Naive thymus-derived CD4-positive, alpha-beta T cell (primary cell): ENCODE data around the gene MAG. TPM values are rescaled to one million over a fixed set of nuclear protein-coding genes. Genes with fewer than 3 reads are reported as not detected.

Experiments used
- ATAC-seq: fragments of 150-1000 bp; cut with Tn5 transposase; 2 replicates; pipeline ENCODE4 v1.10.0; 2021; ENCODE audit warnings: mild to moderate bottlenecking, moderate library complexity
- CTCF ChIA-PET: fragments of 350-600 bp; sonication (Branson Sonifier 250); formaldehyde crosslinking; loops from one replicate; lab custom pipeline; 2021; ENCODE audit warnings: antibody characterized with exemption; lab: Charles Lee
- POLR2A ChIA-PET: fragments of 350-600 bp; sonication (Branson Sonifier 250); formaldehyde crosslinking; loops from one replicate; lab custom pipeline; 2021; ENCODE audit warnings: antibody characterized with exemption, inconsistent platforms; lab: Charles Lee
- DNase-seq, 9 donors: peaks; one replicate each; pipeline versions ENCODE4 v3.0.0 to v3.0.0-alpha.2; 2020 to 2022; ENCODE audit warnings: mixed read lengths in 1 of 9
- H3K27ac ChIP-seq: one replicate; pipeline ENCODE4 v1.7.0; 2013; ENCODE audit warnings: mild to moderate bottlenecking, low read depth, low read length, moderate library complexity
- H3K27me3 ChIP-seq, 2 donors: one replicate each; pipeline ENCODE4 v1.7.0; 2013; ENCODE audit warnings: low read length in 2 of 2, mild to moderate bottlenecking in 2 of 2, moderate library complexity in 2 of 2; ENCODE audit not compliant: control insufficient read depth in 2 of 2, insufficient read depth in 2 of 2
- H3K36me3 ChIP-seq, 3 experiments: 1 replicate in 2 of 3; 2 replicates in 1 of 3; pipeline ENCODE4 v1.7.0; 2013; ENCODE audit warnings: low read length in 3 of 3, mild to moderate bottlenecking in 3 of 3, moderate library complexity in 1 of 3; ENCODE audit not compliant: insufficient read depth in 3 of 3, control insufficient read depth in 2 of 3
- H3K4me1 ChIP-seq, 2 donors: one replicate each; pipeline ENCODE4 v1.7.0; 2013; ENCODE audit warnings: low read length in 2 of 2, mild to moderate bottlenecking in 2 of 2, moderate library complexity in 1 of 2; ENCODE audit not compliant: control insufficient read depth in 2 of 2, insufficient read depth in 2 of 2
- H3K4me3 ChIP-seq: 2 replicates; pipeline ENCODE4 v1.7.0; 2013; ENCODE audit warnings: mild to moderate bottlenecking, low read length
- H3K9me3 ChIP-seq, 3 experiments: 1 replicate in 2 of 3; 2 replicates in 1 of 3; pipeline ENCODE4 v1.7.0; 2013; ENCODE audit warnings: low read length in 3 of 3; ENCODE audit not compliant: control insufficient read depth in 2 of 3
- H3K27ac Mint-ChIP-seq, 9 donors: one replicate each; pipeline ENCODE4 v1.8.0; 2020 to 2022; ENCODE audit warnings: mixed read lengths in 9 of 9, mild to moderate bottlenecking in 8 of 9, moderate library complexity in 5 of 9, inconsistent platforms in 2 of 9
- H3K27me3 Mint-ChIP-seq, 5 donors: one replicate each; pipeline ENCODE4 v1.8.0; 2021 to 2022; ENCODE audit warnings: mixed read lengths in 5 of 5, mild to moderate bottlenecking in 1 of 5
- H3K36me3 Mint-ChIP-seq, 5 donors: one replicate each; pipeline ENCODE4 v1.8.0; 2020 to 2022; ENCODE audit warnings: mixed read lengths in 5 of 5, mild to moderate bottlenecking in 3 of 5, inconsistent platforms in 1 of 5
- H3K4me1 Mint-ChIP-seq, 7 donors: one replicate each; pipeline ENCODE4 v1.8.0; 2020 to 2022; ENCODE audit warnings: mixed read lengths in 7 of 7, mild to moderate bottlenecking in 3 of 7, inconsistent platforms in 1 of 7
- H3K4me3 Mint-ChIP-seq, 10 donors: one replicate each; pipeline ENCODE4 v1.8.0; 2020 to 2022; ENCODE audit warnings: mild to moderate bottlenecking in 10 of 10, mixed read lengths in 10 of 10, moderate library complexity in 6 of 10, inconsistent platforms in 2 of 10
- H3K9me3 Mint-ChIP-seq, 11 donors: one replicate each; pipeline ENCODE4 v1.8.0; 2020 to 2022; ENCODE audit warnings: mixed read lengths in 11 of 11, mild to moderate bottlenecking in 4 of 11, inconsistent platforms in 1 of 11, moderate library complexity in 1 of 11
- intact Hi-C, 2 donors: fragments of 100-400 bp; cut with micrococcal nuclease; formaldehyde crosslinking; loops; one replicate each; pipeline ENCODE4 v1.15.1; 2023
- polyA plus RNA-seq, 2 donors: library from polyadenylated mRNA; unstranded; fragments of 300-500 nt; fragmentation: Illumina TruSeq; gene quantifications; one replicate each; pipeline ENCODE4 v1.2.3, GENCODE V29; 2021
- total RNA-seq, 6 experiments: library from RNA in 5 of 6; stranded (reverse) in 5 of 6; gene quantifications; 1 replicate in 5 of 6; 2 replicates in 1 of 6; pipeline ENCODE4 v1.2.3 and lab custom pipeline; 2021 to 2026

The MAG gene
- total and polyA plus RNA-seq, 7 experiments from 2014 or later = 0.29 to 0.31 TPM; not detected in 5

DNA sequence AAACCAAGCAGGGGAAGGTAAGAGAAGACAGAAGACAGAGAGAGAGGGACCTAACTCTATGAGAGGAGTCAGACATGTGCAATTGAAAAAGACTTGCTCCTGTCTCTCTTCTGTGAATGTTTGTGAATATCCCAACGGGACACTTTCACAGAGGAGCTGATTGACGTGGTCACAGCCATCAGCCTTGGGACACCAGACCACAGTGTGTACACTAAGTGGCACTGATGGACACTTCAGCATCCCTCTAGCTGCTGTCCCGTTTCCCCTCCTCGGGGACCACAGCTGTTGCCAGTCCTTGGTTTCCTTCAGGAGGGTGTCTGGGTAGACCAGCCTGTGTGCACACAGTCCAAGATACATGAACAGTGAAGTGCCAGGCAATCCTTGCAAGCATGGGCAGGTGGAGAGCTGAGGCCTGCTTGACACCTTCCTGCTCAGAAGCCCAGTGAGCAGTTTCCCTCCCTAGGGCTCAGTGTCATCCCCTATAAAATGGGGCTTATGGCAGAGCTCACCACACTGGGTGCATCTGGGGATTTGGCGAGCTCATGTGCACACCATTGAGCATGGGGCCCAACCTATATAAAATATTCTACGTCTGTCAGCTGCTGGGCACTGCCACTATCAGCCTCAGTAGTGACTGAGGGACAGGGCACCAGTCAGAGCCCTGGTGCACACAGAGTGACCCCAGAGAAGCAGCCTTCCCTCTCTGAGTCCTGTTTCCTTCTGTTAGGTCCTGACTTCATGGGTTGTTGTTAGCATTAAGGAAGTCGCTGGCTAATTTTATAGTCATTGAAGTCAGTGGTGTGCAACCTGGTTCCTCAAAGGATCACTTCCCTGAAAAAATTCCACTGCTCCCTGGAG lies 27.5 kb upstream of the MAG start:
- DNase-seq = peak in 1 of 9 donors; percentile 21
- peak overlapping the region; percentile 0 for H3K27ac ChIP-seq
- intact Hi-C loops = loop anchor here (5.0 to 10.0 kb wide), 4 partner anchors 72 to 478 kb away; partner anchors contain the start of genes COX6B1 (in 1 of the 2), ETV2 (in 1 of the 2) and IGFLR1 (in 1 of the 2)

DNA sequence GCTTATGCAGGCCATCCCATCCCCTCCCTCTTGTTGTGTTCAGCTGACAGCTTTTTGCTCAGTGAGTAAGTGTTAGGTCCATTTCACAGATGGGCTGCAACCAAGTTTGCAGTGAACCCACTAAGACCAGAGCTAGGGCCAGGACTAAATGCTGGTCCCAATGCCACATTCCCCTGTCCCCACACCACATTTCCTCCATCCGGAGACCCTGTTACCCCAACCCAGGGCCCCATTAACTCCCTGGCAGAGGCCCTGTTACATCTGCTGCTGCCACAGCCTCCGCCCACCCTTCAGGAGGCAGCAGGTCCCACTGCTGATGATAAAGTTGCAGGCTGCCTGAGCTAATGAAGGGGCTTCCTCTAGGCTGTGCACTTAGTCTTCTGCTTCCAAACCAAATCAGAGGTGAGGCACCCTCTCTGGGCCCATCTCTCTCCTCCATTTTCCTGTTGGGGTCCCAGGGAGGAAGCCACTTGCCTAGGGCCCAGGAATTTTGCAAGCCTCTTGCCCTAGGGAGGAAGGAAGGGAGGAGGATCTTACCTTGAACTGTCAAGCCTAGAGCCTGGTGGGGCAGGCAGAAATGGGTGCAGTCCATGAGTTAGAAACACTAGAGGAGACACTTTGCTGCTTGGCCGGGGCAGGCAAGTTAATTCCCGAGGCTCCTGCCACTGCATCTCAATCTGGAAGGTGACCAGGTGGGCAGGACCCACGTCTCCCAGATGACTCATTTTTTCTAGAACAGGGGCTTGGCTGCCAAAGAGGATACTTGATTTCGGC lies 26.6 kb upstream of the MAG start:
- H3K27ac Mint-ChIP-seq = peak overlapping the region; percentile 60 to 94 (median 89)
- ChIA-PET CTCF (interaction anchor here (0.8 to 2.1 kb wide), 5 partner anchors 8 to 150 kb away, joined by 3 to 6 read pairs (median 3); partner anchors contain the start of gene FXYD3), POLR2A (interaction anchor here (0.6 to 7.3 kb wide), 14 partner anchors 9 to 205 kb away, joined by 3 to 40 read pairs (median 4); partner anchors contain the start of gene FXYD7)
- Histone ChIP-seq H3K9me3 (no peaks in the 10 kb centered on the region), H3K27me3 (no peaks in the 10 kb centered on the region), H3K36me3 (peaks cover 0 to 2% (median 0%) of the 10 kb centered on the region in 3 experiments), H3K4me3 (no peak overlapping the region), H3K4me1 (peaks cover 5 to 16% of the 10 kb centered on the region in 2 donors), H3K27ac (peak overlapping the region; percentile 0)
- DNase-seq = no peak
- H3K9me3 Mint-ChIP-seq = peaks cover 0 to 4% (median 0%) of the 10 kb centered on the region in 11 donors
- H3K36me3 Mint-ChIP-seq = peaks cover 0 to 12% (median 0%) of the 10 kb centered on the region in 5 donors
- H3K4me3 Mint-ChIP-seq = peak overlapping the region; percentile 21 to 93 (median 78)
- no peaks in the 10 kb centered on the region for H3K27me3 Mint-ChIP-seq
- H3K4me1 Mint-ChIP-seq = peaks cover 7 to 33% (median 27%) of the 10 kb centered on the region in 7 donors
- intact Hi-C loops = loop anchor here (5.0 to 10.0 kb wide), 4 partner anchors 73 to 477 kb away; partner anchors contain the start of genes COX6B1 (in 1 of the 2), ETV2 (in 1 of the 2) and IGFLR1 (in 1 of the 2)
- no peak for ATAC-seq

More for the DNA sequence above, 27.5 kb upstream of the MAG start:
- Histone ChIP-seq H3K27me3 (no peaks in the 10 kb centered on the region), H3K4me1 (peaks cover 0 to 11% of the 10 kb centered on the region in 2 donors), H3K4me3 (no peak overlapping the region), H3K36me3 (no peaks in the 10 kb centered on the region), H3K9me3 (no peaks in the 10 kb centered on the region)
- Mint-ChIP-seq H3K27me3 (no peaks in the 10 kb centered on the region), H3K4me1 (peaks cover 7 to 33% (median 24%) of the 10 kb centered on the region in 7 donors), H3K9me3 (peaks cover 0 to 4% (median 0%) of the 10 kb centered on the region in 11 donors), H3K4me3 (peak overlapping the region in 2 of 10 donors; percentile 13 to 68), H3K36me3 (peaks cover 0 to 10% (median 0%) of the 10 kb centered on the region in 5 donors), H3K27ac (peak overlapping the region; percentile 42 to 92 (median 77))
- CTCF ChIA-PET = interaction anchor here (0.8 to 2.1 kb wide), 5 partner anchors 9 to 231 kb away, joined by 3 to 6 read pairs (median 3); no protein-coding TSS in a partner anchor
- ATAC-seq = no peak
- POLR2A ChIA-PET = interaction anchor here (0.6 to 7.3 kb wide), 15 partner anchors 8 to 329 kb away, joined by 3 to 40 read pairs (median 4); partner anchors contain the start of gene FXYD7

DNA sequence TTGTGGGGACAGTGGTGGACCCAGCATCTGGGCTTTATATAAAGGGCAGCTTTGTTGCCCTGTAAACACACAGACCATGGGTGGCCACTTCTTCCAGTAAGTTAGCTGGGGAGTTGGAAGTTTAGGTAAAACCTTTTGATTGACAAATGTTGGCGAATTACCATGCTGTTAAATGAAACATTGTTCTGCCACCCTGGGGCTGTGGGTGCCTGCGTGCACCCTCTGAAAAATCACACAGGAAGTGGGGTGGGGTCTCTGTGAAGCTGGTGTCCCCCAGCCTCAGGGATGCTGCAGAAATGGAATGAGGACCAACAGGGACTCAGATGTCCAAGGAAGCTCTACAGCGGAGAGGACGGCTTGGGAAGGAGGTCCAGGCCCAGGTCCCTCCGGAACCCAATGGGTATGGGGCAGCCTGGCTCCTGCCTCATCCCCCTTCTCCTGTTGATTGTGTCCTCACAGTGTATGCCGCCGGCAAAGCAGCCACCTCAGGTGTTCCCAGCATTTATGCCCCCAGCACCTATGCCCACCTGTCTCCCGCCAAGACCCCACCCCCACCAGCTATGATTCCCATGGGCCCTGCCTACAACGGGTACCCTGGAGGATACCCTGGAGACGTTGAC lies 26.0 kb upstream of the MAG start:
- DNase-seq (no peak), ATAC-seq (no peak)
- Mint-ChIP-seq H3K4me3 (peak overlapping the region; percentile 72 to 93 (median 84)), H3K9me3 (no peaks in the 10 kb centered on the region), H3K27me3 (no peaks in the 10 kb centered on the region), H3K36me3 (peaks cover 0 to 17% (median 4%) of the 10 kb centered on the region in 5 donors), H3K27ac (peak overlapping the region; percentile 77 to 94 (median 89)), H3K4me1 (peaks cover 7 to 35% (median 31%) of the 10 kb centered on the region in 7 donors)
- CTCF ChIA-PET = interaction anchor here (0.6 to 1.5 kb wide), 5 partner anchors 9 to 150 kb away, joined by 3 to 5 read pairs (median 3); partner anchors contain the start of gene FXYD3
- H3K36me3 ChIP-seq = peaks cover 1 to 9% (median 4%) of the 10 kb centered on the region in 3 experiments
- peak overlapping the region; percentile 94 for H3K27ac ChIP-seq
- H3K4me1 ChIP-seq = peaks cover 6 to 17% of the 10 kb centered on the region in 2 donors
- intact Hi-C loops = loop anchor here (5.0 to 10.0 kb wide), 4 partner anchors 74 to 476 kb away; partner anchors contain the start of genes COX6B1 (in 1 of the 2), ETV2 (in 1 of the 2) and IGFLR1 (in 1 of the 2)
- POLR2A ChIA-PET = interaction anchor here (0.8 to 7.3 kb wide), 9 partner anchors 10 to 123 kb away, joined by 3 to 40 read pairs (median 6); partner anchors contain the start of gene FXYD7
- H3K27me3 ChIP-seq = no peaks in the 10 kb centered on the region
- H3K9me3 ChIP-seq = no peaks in the 10 kb centered on the region
- no peak overlapping the region for H3K4me3 ChIP-seq

DNA sequence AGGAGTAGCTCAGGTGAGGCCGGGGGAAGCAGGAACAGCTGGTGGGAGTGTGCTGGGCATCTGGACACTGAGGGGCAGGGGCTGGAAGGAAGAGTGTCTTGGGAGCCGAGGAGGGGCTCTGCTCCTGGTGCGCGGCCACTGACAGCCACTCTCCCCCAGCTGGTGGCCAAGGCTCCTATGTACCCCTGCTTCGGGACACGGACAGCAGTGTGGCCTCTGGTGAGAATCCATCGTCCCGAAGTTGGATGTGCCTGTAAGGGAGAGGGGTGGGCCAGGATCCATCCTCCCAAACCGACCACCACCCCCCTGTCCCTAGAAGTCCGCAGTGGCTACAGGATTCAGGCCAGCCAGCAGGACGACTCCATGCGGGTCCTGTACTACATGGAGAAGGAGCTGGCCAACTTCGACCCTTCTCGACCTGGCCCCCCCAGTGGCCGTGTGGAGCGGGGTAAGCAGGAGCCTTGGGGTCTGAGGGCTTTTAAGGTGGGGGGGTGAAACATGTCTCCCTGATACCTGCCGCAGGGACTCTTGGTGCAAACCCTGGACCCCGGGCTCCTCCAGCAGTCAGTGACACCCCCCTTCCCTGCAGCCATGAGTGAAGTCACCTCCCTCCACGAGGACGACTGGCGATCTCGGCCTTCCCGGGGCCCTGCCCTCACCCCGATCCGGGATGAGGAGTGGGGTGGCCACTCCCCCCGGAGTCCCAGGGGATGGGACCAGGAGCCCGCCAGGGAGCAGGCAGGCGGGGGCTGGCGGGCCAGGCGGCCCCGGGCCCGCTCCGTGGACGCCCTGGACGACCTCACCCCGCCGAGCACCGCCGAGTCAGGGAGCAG lies 25.2 kb upstream of the MAG start:
- Mint-ChIP-seq H3K27ac (peak overlapping the region; percentile 81 to 98 (median 95)), H3K4me1 (peaks cover 7 to 36% (median 33%) of the 10 kb centered on the region in 7 donors), H3K36me3 (peaks cover 0 to 20% (median 5%) of the 10 kb centered on the region in 5 donors), H3K4me3 (peak overlapping the region; percentile 85 to 98 (median 94)), H3K9me3 (no peaks in the 10 kb centered on the region), H3K27me3 (no peaks in the 10 kb centered on the region)
- POLR2A ChIA-PET = interaction anchor here (0.8 to 7.3 kb wide), 9 partner anchors 11 to 123 kb away, joined by 3 to 40 read pairs (median 6); partner anchors contain the start of gene FXYD7
- Histone ChIP-seq H3K27me3 (no peaks in the 10 kb centered on the region), H3K27ac (peak overlapping the region; percentile 94), H3K4me1 (peaks cover 6 to 17% of the 10 kb centered on the region in 2 donors), H3K9me3 (no peaks in the 10 kb centered on the region), H3K4me3 (peak overlapping the region; percentile 65), H3K36me3 (peaks cover 9 to 16% (median 9%) of the 10 kb centered on the region in 3 experiments)
- ATAC-seq (no peak), DNase-seq (peak in 1 of 9 donors; percentile 16)
- CTCF ChIA-PET = interaction anchor here (0.8 to 1.5 kb wide), 4 partner anchors 10 to 151 kb away, joined by 3 to 5 read pairs (median 3); partner anchors contain the start of gene FXYD3
- intact Hi-C loops = loop anchor here (5.0 to 10.0 kb wide), 4 partner anchors 74 to 476 kb away; partner anchors contain the start of genes COX6B1 (in 1 of the 2), ETV2 (in 1 of the 2) and IGFLR1 (in 1 of the 2)
